Activated CD8-positive, alpha-beta memory T cell treated with anti-CD3 and anti-CD28 coated beads for 1 hour (primary cell): ENCODE data around the gene FUT2.

Source experiments
- DNase-seq, 2 donors: peaks; one replicate each; pipeline ENCODE4 v3.0.0-alpha.2; 2020; ENCODE audit warnings: low read depth in 1 of 2; ENCODE audit errors: extremely low read depth in 1 of 2

The FUT2 gene

DNA sequence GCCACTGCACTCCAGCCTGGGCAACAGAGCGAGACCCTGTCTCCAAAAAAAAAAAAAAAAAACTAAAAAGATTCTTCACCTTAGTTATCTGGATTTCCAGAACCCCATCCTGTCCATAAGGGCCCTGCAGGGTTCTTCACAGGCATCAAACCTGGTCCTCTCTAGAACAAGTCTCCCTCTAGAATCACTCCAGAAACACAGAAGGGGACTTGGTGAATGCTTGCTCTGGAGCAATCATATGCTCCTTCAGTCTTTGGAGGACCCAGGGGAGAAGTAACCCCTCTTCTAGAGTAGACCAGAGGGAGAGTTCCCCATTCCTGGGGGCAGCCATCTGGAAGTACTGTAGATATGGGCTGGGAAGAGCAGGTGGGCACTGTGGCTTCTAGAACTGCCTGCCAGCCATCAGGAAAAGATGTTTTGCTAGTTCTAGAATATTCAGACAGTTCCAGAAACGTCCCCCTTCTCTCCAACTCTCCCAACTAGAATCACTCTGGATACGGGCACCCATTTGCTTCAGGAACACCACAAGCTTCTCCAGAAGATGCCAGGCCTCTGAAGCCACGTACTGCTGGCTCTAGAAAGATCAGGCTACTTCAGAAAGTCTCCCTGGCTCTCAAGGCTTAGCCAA lies 53.9 kb downstream of the FUT2 start:
- DNase-seq = no peak

DNA sequence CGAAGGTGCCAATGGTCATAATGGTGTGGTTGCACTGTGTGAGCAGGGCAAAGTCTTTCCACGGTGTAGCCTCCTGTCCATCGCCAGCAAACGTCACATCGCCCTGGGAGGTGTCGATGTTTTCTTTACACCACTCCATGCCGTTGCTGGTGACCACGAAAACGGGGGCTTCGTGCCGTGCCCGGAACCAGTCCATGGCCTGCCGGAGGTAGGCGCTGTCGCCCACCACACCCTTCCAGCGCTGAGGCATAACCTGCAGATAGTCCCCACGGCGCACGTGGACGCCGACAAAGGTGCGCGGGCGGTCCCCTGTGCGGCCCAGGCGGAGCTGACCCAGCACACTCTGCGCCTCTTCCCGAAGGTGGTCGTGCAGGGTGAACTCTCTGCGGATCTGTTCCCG lies 54.6 kb downstream of the FUT2 start:
- DNase-seq = no peak

- no peak for DNase-seq
Measured at GRCh38 chr19:48750771-48751504, 55.2 kb downstream of the FUT2 start.

DNA sequence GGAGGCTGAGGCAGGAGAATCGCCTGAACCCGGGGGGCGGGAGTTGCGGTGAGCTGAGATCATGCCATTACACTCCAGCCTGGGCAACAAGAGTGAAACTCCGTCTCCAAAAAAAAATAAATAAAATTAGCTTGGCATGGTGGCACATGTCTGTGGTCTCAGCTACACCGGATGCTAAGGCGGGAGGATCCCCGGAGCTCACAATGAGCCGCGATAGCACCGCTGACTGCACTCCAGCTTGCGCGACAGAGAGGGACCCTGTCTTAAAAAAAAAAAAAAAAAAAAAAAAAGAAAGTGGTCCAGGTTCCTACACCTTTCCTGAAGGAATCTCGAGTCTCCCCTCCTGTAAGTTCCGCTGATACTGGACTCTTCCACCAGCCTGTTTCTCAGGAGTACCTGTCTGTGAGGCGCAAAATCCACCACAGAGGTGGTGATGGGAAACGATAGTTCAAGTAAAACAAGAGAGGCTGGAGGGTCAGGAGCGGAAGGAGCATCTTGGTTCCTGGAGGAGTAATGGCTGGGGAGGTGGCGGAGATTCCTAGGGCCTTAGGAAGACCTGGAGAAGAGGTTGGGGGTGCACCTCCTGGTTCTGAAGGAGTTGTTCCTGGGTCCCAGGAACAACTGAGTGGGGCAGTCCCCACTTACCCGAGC lies 56.2 kb downstream of the FUT2 start:
- DNase-seq = no peak

DNA sequence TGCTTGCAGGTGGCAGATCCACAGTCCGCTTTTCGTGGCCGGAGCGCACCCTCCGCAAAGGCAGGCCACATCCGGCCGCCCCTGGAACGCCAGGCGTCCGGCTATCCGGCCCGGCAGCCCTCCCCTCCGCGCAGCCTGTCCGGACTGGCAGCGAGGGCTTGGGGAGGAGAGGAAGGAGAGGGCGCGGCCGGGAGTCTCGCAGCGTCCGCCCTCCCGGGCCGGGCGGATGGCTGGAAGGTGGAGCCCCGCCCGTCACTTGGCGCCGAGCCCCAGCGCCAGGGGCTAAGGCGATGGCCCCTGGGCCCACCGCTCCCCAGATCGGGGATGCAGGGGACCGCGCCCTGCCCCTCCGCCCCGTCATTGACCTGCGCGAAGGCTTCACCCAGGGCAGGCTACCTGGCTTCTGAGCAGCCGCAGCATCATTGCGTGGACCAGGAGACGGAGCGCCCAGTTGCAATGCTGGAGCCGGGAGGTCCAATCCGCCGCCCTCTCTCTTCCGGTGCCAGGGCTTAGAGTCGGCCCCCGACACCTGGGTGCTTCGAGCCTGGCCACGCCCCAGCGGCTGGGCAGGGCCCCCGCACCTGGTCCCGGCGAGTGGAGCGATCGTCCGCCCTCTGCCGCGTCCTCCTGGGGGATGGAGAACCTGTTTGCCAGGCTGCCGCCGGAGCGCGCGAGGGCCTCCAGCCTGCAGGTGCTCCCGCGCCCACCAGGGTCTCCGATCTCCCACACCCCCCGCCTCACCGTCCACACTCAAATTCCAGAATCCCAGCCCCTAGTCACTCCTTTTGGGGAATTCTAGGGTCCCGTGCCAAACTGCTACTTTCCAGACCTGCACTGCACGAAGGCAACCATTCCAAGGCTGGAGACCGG lies 57.0 kb downstream of the FUT2 start, which contains the start of gene FUT1:
FUT1 (minus strand) TSS at position 146 of the 870 bp plus-strand sequence. CDS start 1,360 bp downstream, outside the sequence.
- DNase-seq = no peak

DNA sequence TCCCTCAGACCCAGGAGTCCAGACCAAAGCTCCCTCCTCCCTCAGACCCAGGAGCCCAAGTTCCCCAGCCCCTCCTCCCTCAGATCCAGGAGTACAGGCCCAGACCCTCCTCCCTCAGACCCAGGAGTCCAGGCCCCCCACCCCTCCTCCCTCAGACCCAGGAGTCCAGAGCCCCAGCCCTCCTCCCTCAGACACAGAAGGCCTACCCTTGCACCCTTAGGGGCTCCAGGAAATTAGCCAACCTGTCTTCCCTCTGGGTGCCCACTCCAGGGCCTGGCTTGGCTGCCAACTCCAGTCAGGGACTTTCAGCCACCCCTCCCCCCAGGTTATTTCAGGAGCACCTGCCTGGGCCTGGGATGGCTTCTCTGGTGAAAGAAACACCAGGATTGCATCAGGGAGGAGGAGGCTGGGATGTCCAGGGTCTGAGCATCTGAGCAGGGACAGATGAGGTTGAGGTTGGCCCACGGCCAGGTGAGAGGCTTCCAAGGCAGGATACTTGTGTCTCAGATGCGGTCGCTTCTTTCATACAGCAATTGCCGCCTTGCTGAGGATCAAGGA lies 59.4 kb downstream of the FUT2 start, which contains the start of gene FGF21:
FGF21 (plus strand) TSS at position 441 of the 558 bp plus-strand sequence. CDS start 713 bp downstream, outside the sequence.
- DNase-seq = no peak
